OCI-LY1 (cell line): ENCODE results near the gene MYO9A.

Experiments
- EZH2 ChIP-seq: fragments of 200-600 bp; sonication (generic), shearing (Covaris generic); IDR thresholded peaks from 2 replicates; pipeline ENCODE4 v1.8.0; 2017; ENCODE audit warnings: borderline replicate concordance, mixed run types, mild to moderate bottlenecking, antibody characterized with exemption, low read length, moderate library complexity, mixed read lengths
- TF ChIP-seq, protein P1 (sequence below): fragments of 200-600 bp; sonication (generic), shearing (Covaris generic); IDR thresholded peaks from 2 replicates; pipeline ENCODE4 v1.5.1; 2017; ENCODE audit warnings: mild to moderate bottlenecking, antibody characterized with exemption, low read length, moderate library complexity, mixed read lengths

DNA sequence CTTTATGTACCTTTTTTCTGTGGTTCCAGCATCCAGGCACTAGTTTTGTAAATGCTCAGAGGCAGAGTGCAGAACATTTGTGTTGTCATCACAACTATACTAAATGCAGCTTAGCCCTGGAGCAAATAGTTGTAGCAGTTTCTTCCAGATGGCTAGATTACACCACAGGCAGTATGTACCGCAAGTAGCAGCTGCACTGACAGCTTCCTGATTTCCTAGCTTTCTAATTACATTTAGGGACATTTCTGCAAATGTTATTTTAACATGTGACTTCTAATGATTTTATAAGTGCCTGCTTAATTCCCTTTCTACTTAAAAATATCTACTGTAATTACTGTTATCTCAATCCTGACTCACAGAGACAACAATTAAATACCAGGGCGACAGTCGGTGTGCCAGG, 201.1 kb downstream of the MYO9A start:
- TF ChIP-seq, protein P1, sequence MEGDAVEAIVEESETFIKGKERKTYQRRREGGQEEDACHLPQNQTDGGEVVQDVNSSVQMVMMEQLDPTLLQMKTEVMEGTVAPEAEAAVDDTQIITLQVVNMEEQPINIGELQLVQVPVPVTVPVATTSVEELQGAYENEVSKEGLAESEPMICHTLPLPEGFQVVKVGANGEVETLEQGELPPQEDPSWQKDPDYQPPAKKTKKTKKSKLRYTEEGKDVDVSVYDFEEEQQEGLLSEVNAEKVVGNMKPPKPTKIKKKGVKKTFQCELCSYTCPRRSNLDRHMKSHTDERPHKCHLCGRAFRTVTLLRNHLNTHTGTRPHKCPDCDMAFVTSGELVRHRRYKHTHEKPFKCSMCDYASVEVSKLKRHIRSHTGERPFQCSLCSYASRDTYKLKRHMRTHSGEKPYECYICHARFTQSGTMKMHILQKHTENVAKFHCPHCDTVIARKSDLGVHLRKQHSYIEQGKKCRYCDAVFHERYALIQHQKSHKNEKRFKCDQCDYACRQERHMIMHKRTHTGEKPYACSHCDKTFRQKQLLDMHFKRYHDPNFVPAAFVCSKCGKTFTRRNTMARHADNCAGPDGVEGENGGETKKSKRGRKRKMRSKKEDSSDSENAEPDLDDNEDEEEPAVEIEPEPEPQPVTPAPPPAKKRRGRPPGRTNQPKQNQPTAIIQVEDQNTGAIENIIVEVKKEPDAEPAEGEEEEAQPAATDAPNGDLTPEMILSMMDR: no peak
- TF ChIP-seq EZH2: no peak
